ENCODE data around the gene OPTC.

- no peak for TF ChIP-seq POLR2AphosphoS5 (IDR thresholded peaks at IDR 0.05; ENCODE audit: borderline replicate concordance, low read depth, low read length)
- no peak for TF ChIP-seq EZH2 (IDR thresholded peaks at IDR 0.05)
Measured at GRCh38 chr1:203471841-203472240, 22.1 kb upstream of the OPTC start.

All from SK-N-MC (cell line).